NCI-H460 (cell line): ENCODE data around the gene SYNE4. TPM values are rescaled to one million over a fixed set of nuclear protein-coding genes. Genes with fewer than 3 reads are reported as not detected.
A peak's percentile ranks its signal among the peaks of the same experiment; 100 is the strongest.
"Not testable (repeated sequence)": the region's sequence is repeated elsewhere in the genome, so short reads cannot be mapped to it uniquely, and the experiment has no call there.

ENCODE experiments used
- DNase-seq: peaks from one replicate; pipeline ENCODE4 v3.0.0-alpha.2; 2016; ENCODE audit warnings: low read depth; ENCODE audit errors: extremely low read depth
- polyA plus RNA-seq: library from polyadenylated mRNA; depleted of rRNA; stranded (reverse); fragments of >200 nt; gene quantifications from 2 replicates; pipeline ENCODE4 v1.2.3, GENCODE V29; 2014; cell fraction: nucleus; rRNA removed
- total RNA-seq: library from RNA; depleted of rRNA; stranded (reverse); fragments of >200 nt; shearing (Covaris generic); gene quantifications from 2 replicates; pipeline ENCODE4 v1.2.3, GENCODE V29; 2014; rRNA removed

The SYNE4 gene
- total RNA-seq = 0.22 and 0.26 TPM in 2 replicates
- polyA plus RNA-seq = 1.6 and 2.4 TPM in 2 replicates

GRCh38 chr19:36008336-36008978 is at the start of gene SYNE4:
SYNE4 (minus strand) TSS chr19:36008813; CDS start chr19:36008681, 132 bp downstream.
- DNase-seq = no peak

GRCh38 chr19:36054733-36055686 is 46.4 kb upstream of the SYNE4 start, which contains the start of gene WDR62:
WDR62 (plus strand) TSS chr19:36054897; CDS start chr19:36054972, 75 bp downstream.
- peak; percentile 92 for DNase-seq

GRCh38 chr19:36054119-36054732 is 45.6 kb upstream of the SYNE4 start, which contains the start of gene THAP8:
THAP8 (minus strand) TSS chr19:36054285; CDS start chr19:36054217, 68 bp downstream.
- DNase-seq = peak; percentile 99

- no peak for DNase-seq
Measured at GRCh38 chr19:36051637-36052036, 43.0 kb upstream of the SYNE4 start.

GRCh38 chr19:36051236-36051635 is 42.6 kb upstream of the SYNE4 start:
- DNase-seq = no peak

GRCh38 chr19:36049080-36049698 is 40.6 kb upstream of the SYNE4 start:
- DNase-seq = no peak

GRCh38 chr19:36047835-36048234 is 39.2 kb upstream of the SYNE4 start:
- no peak for DNase-seq

- DNase-seq = no peak
Measured at GRCh38 chr19:36046443-36047050, 37.9 kb upstream of the SYNE4 start.

- no peak for DNase-seq
Measured at GRCh38 chr19:36043952-36044351, 35.3 kb upstream of the SYNE4 start.

GRCh38 chr19:36041831-36042230 is 33.2 kb upstream of the SYNE4 start:
- DNase-seq = no peak

GRCh38 chr19:36041092-36041491 is 32.5 kb upstream of the SYNE4 start:
- DNase-seq = not testable (repeated sequence)

- no peak for DNase-seq
Measured at GRCh38 chr19:36040495-36040894, 31.9 kb upstream of the SYNE4 start.

GRCh38 chr19:36032251-36033104 is 23.9 kb upstream of the SYNE4 start, which contains the start of gene CLIP3:
CLIP3 (minus strand) TSS chr19:36032873; CDS start chr19:36032357, 516 bp downstream.
- no peak for DNase-seq

- no peak for DNase-seq
Measured at GRCh38 chr19:36031308-36031707, 22.7 kb upstream of the SYNE4 start.

GRCh38 chr19:36030264-36031148 is 21.9 kb upstream of the SYNE4 start:
- no peak for DNase-seq

GRCh38 chr19:36028313-36029041 is 19.9 kb upstream of the SYNE4 start:
- no peak for DNase-seq

- no peak for DNase-seq
Measured at GRCh38 chr19:36027696-36028095, 19.1 kb upstream of the SYNE4 start.
